A673 (cell line): ENCODE results near the gene FKBP4. TPM values are rescaled to one million over a fixed set of nuclear protein-coding genes. Genes with fewer than 3 reads are reported as not detected.

Source experiments
- BruUV-seq: library from RNA; stranded (reverse); fragments of 400-500 nt; replicated peaks from 2 replicates; lab custom pipeline; 2021; lab: Mats Ljungman, UMichigan
- CTCF ChIA-PET: fragments of 300-600 bp; sonication (Branson Sonifier 250); formaldehyde crosslinking; loops from one replicate; lab custom pipeline; 2022; ENCODE audit warnings: antibody characterized with exemption; lab: Charles Lee
- POLR2A ChIA-PET: fragments of 300-600 bp; sonication (Branson Sonifier 250); formaldehyde crosslinking; loops from one replicate; lab custom pipeline; 2022; ENCODE audit warnings: antibody characterized with exemption; ENCODE audit not compliant: low non-redundant PET; lab: Charles Lee
- DNase-seq: peaks from one replicate; pipeline ENCODE4 v3.0.0-alpha.2; 2015; ENCODE audit warnings: low spot score
- H3K27ac ChIP-seq: fragments of 200-600 bp; sonication (generic); 2 replicates; pipeline ENCODE4 v1.5.1; 2016; ENCODE audit warnings: mixed run types, low read depth, mild to moderate bottlenecking, mixed read lengths, antibody characterized with exemption, low read length; ENCODE audit not compliant: poor library complexity, severe bottlenecking
- H3K27me3 ChIP-seq: fragments of 200-600 bp; sonication (generic); replicated peaks from 2 replicates; pipeline ENCODE4 v1.6.1; 2017; ENCODE audit warnings: mixed run types, low read depth, mild to moderate bottlenecking, mixed read lengths, antibody characterized with exemption, low read length; ENCODE audit not compliant: insufficient read depth, poor library complexity
- H3K36me3 ChIP-seq: fragments of 200-600 bp; sonication (generic); 2 replicates; pipeline ENCODE4 v1.6.1; 2016; ENCODE audit warnings: mixed run types, mild to moderate bottlenecking, mixed read lengths, antibody characterized with exemption, low read length; ENCODE audit not compliant: insufficient read depth, poor library complexity, severe bottlenecking
- H3K4me1 ChIP-seq: fragments of 200-600 bp; sonication (generic); 2 replicates; pipeline ENCODE4 v1.6.1; 2017; ENCODE audit warnings: mixed run types, mild to moderate bottlenecking, mixed read lengths, antibody characterized with exemption, low read length; ENCODE audit not compliant: insufficient read depth, poor library complexity, severe bottlenecking
- H3K4me3 ChIP-seq: fragments of 200-600 bp; sonication (generic); 2 replicates; pipeline ENCODE4 v1.5.1; 2016; ENCODE audit warnings: low read depth, mixed run types, mild to moderate bottlenecking, mixed read lengths, low read length; ENCODE audit not compliant: poor library complexity, severe bottlenecking
- H3K9me3 ChIP-seq: fragments of 200-600 bp; sonication (generic); 2 replicates; pipeline ENCODE4 v1.6.1; 2016; ENCODE audit warnings: mixed run types, low read depth, mild to moderate bottlenecking, mixed read lengths, antibody characterized with exemption, low read length; ENCODE audit not compliant: poor library complexity, severe bottlenecking
- EZH2 ChIP-seq: fragments of 200-600 bp; sonication (generic); IDR thresholded peaks from 2 replicates; pipeline ENCODE4 v1.6.1; 2017; ENCODE audit warnings: borderline replicate concordance, low read depth, mild to moderate bottlenecking, mixed read lengths, antibody characterized with exemption, low read length; ENCODE audit not compliant: poor library complexity, severe bottlenecking
- intact Hi-C: fragments of 100-400 bp; cut with micrococcal nuclease; formaldehyde crosslinking; loops from one replicate; pipeline ENCODE4 v1.10.0; 2022; ENCODE audit not compliant: unreplicated experiment
- total RNA-seq: library from RNA; stranded (reverse); gene quantifications from 2 replicates; pipeline ENCODE4 v1.2.3, GENCODE V29; 2021
- TF ChIP-seq, protein P1 (sequence below): fragments of 300-800, 200-600 bp; sonication (generic); conservative IDR thresholded peaks from 2 replicates; pipeline ENCODE4 v1.5.1; 2017; ENCODE audit warnings: low read depth, mild to moderate bottlenecking, antibody characterized with exemption, low read length, moderate library complexity, mixed read lengths

The FKBP4 gene
- total RNA-seq, 1 experiment from 2014 or later, result 196 TPM

DNA sequence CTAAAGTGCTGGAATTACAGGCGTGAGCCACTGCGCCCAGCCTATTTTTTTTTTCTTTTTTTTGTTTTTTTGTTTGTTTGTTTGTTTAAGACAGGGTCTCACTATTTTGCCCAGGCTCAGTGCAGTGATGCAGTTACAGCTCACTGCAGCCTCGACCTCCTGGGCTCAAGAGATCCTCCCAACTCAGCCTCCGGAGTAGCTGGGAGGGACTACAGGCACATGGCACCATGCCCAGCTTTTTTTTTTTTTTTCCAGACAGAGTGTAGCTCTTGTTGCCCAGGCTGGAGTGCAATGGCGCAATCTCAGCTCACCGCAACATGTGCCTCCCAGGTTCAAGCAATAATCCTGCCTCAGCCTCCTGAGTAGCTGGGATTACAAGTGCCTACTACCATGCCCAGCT lies 11.9 kb downstream of the FKBP4 start:
- POLR2A ChIA-PET, result no interaction called here
- Histone ChIP-seq H3K27ac (no peak overlapping the region), H3K4me3 (no peak overlapping the region), H3K27me3 (no peaks in the 10 kb centered on the region), H3K9me3 (no peaks in the 10 kb centered on the region), H3K4me1 (peaks cover 5% of the 10 kb centered on the region), H3K36me3 (peaks cover 49% of the 10 kb centered on the region)
- TF ChIP-seq, protein P1, sequence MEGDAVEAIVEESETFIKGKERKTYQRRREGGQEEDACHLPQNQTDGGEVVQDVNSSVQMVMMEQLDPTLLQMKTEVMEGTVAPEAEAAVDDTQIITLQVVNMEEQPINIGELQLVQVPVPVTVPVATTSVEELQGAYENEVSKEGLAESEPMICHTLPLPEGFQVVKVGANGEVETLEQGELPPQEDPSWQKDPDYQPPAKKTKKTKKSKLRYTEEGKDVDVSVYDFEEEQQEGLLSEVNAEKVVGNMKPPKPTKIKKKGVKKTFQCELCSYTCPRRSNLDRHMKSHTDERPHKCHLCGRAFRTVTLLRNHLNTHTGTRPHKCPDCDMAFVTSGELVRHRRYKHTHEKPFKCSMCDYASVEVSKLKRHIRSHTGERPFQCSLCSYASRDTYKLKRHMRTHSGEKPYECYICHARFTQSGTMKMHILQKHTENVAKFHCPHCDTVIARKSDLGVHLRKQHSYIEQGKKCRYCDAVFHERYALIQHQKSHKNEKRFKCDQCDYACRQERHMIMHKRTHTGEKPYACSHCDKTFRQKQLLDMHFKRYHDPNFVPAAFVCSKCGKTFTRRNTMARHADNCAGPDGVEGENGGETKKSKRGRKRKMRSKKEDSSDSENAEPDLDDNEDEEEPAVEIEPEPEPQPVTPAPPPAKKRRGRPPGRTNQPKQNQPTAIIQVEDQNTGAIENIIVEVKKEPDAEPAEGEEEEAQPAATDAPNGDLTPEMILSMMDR, result no peak
- TF ChIP-seq EZH2, result no peak
- CTCF ChIA-PET, result no interaction called here
- intact Hi-C loops, result no loop called here
- no TSS peak for BruUV-seq
- DNase-seq, result no peak

- no peak for TF ChIP-seq EZH2
- TF ChIP-seq, protein P1, result no peak
- Histone ChIP-seq H3K9me3 (no peaks in the 10 kb centered on the region), H3K36me3 (peaks cover 2% of the 10 kb centered on the region), H3K27ac (peak overlapping the region; percentile 95), H3K27me3 (no peaks in the 10 kb centered on the region), H3K4me1 (peaks cover 14% of the 10 kb centered on the region), H3K4me3 (peak overlapping the region; percentile 60)
- POLR2A ChIA-PET, result no interaction called here
- no peak for DNase-seq
- TSS peak; percentile 71 for BruUV-seq
- intact Hi-C loops, result no loop called here
- CTCF ChIA-PET, result no interaction called here
These were observed 17.0 kb downstream of the FKBP4 start for GRCh38 chr12:2811801-2812200.

- DNase-seq, result peak; percentile 99
- Histone ChIP-seq H3K4me1 (peaks cover 14% of the 10 kb centered on the region), H3K9me3 (no peaks in the 10 kb centered on the region), H3K27me3 (no peaks in the 10 kb centered on the region), H3K36me3 (peaks cover under 1% of the 10 kb centered on the region), H3K4me3 (peak within 1 kb of the TSS; percentile 60), H3K27ac (peak within 1 kb of the TSS; percentile 95)
- ChIA-PET POLR2A (interaction anchor here (0.6 kb wide), 1 partner anchor 139 kb away, joined by 3 read pairs; no protein-coding TSS in a partner anchor), CTCF (interaction anchor here (0.7 kb wide), 1 partner anchor 1836 kb away, joined by 3 read pairs; no protein-coding TSS in a partner anchor)
- TSS peak; percentile 75 for BruUV-seq
- intact Hi-C loops, result no loop called here
- TF ChIP-seq, protein P1, result no peak
- no peak for TF ChIP-seq EZH2
These were observed 17.8 kb downstream of the FKBP4 start, which contains the start of gene ITFG2 for GRCh38 chr12:2812290-2813213. ITFG2 (plus strand) TSS chr12:2812668; CDS start chr12:2812761, 93 bp downstream.
